H1 (cell line): ENCODE measurements around the gene TMEM250. TPM values are rescaled to one million over a fixed set of nuclear protein-coding genes. Genes with fewer than 3 reads are reported as not detected.

Experiments used
- CTCF ChIA-PET: fragments of 300-600 bp; sonication (Branson Sonifier 250); formaldehyde crosslinking; loops from one replicate; lab custom pipeline; 2021; ENCODE audit not compliant: partially characterized antibody; lab: Charles Lee
- POLR2A ChIA-PET: fragments of 300-600 bp; sonication (Branson Sonifier 250); formaldehyde crosslinking; loops from one replicate; lab custom pipeline; 2021; ENCODE audit warnings: inconsistent platforms; ENCODE audit not compliant: partially characterized antibody; lab: Charles Lee
- DNase-seq, 2 experiments: peaks; one replicate each; pipeline versions ENCODE4 v3.0.0 to v3.0.0-alpha.2; 2010 to 2022; ENCODE audit warnings: low spot score in 2 of 2, low read depth in 1 of 2, mixed read lengths in 1 of 2
- FAIRE-seq: peaks from 2 replicates; lab custom pipeline; 2011; peaks lifted over from hg19 to GRCh38; lab: Jason Lieb, UNC
- H2AFZ ChIP-seq: 2 replicates; pipeline ENCODE4 v1.8.1; 2012; ENCODE audit warnings: low read length, inconsistent platforms
- H2AK5ac ChIP-seq: 2 replicates; pipeline ENCODE4 v1.6.1; 2013; ENCODE audit warnings: low read depth, low read length
- H2BK120ac ChIP-seq: replicated peaks from 2 replicates; pipeline ENCODE3; 2013; ENCODE audit warnings: low read depth, low read length, inconsistent platforms
- H2BK12ac ChIP-seq: 2 replicates; pipeline ENCODE4 v1.6.1; 2013; ENCODE audit warnings: low read depth, low read length
- H2BK15ac ChIP-seq: 2 replicates; pipeline ENCODE4 v1.6.1; 2013; ENCODE audit warnings: low read length
- H2BK20ac ChIP-seq: 2 replicates; pipeline ENCODE4 v1.6.1; 2013; ENCODE audit warnings: low read length
- H2BK5ac ChIP-seq: 2 replicates; pipeline ENCODE4 v1.6.1; 2013; ENCODE audit warnings: low read depth, low read length
- H3K14ac ChIP-seq: 2 replicates; pipeline ENCODE4 v1.6.1; 2013; ENCODE audit warnings: inconsistent platforms; ENCODE audit not compliant: insufficient read length
- H3K18ac ChIP-seq: 2 replicates; pipeline ENCODE4 v1.6.1; 2013; ENCODE audit warnings: low read length; ENCODE audit errors: extremely low read depth
- H3K23ac ChIP-seq: 2 replicates; pipeline ENCODE4 v1.6.1; 2013; ENCODE audit warnings: inconsistent platforms; ENCODE audit not compliant: insufficient read length
- H3K23me2 ChIP-seq: 2 replicates; pipeline ENCODE4 v1.6.1; 2013; ENCODE audit warnings: low read depth, low read length
- H3K27ac ChIP-seq: 2 replicates; pipeline ENCODE4 v1.6.1; 2011; ENCODE audit warnings: low read depth, low read length, inconsistent platforms
- H3K27me3 ChIP-seq, 4 experiments: replicated peaks in 1 of 4; 1 replicate in 1 of 4; 2 replicates in 3 of 4; pipeline versions ENCODE4 v1.6.1 to v1.8.1; 2011 to 2013; ENCODE audit warnings: low read length in 3 of 4, mild to moderate bottlenecking in 3 of 4, inconsistent platforms in 2 of 4, mixed read lengths in 2 of 4, moderate library complexity in 1 of 4; ENCODE audit not compliant: control insufficient read depth in 3 of 4, insufficient read depth in 3 of 4; ENCODE audit errors: extremely low read depth in 1 of 4
- H3K36me3 ChIP-seq, 4 experiments: 2 replicates each; pipeline versions ENCODE4 v1.6.1 to v1.8.1; 2011 to 2013; ENCODE audit warnings: mild to moderate bottlenecking in 4 of 4, low read length in 3 of 4, moderate library complexity in 2 of 4, control low read depth in 1 of 4, inconsistent platforms in 1 of 4; ENCODE audit not compliant: insufficient read depth in 4 of 4, control insufficient read depth in 2 of 4
- H3K4ac ChIP-seq: replicated peaks from 2 replicates; pipeline ENCODE3; 2013; ENCODE audit warnings: low read length, low read depth, mixed read lengths, inconsistent platforms; ENCODE audit not compliant: insufficient read length
- H3K4me1 ChIP-seq, 4 experiments: replicated peaks in 1 of 4; 1 replicate in 1 of 4; 2 replicates in 3 of 4; pipeline versions ENCODE4 v1.6.1 to v1.8.1; 2011 to 2013; ENCODE audit warnings: low read length in 3 of 4, inconsistent platforms in 2 of 4, mixed read lengths in 1 of 4; ENCODE audit not compliant: insufficient read depth in 4 of 4, control insufficient read depth in 3 of 4
- H3K4me2 ChIP-seq, 2 experiments: 2 replicates each; pipeline versions ENCODE4 v1.6.1 to v1.8.1; 2011 to 2013; ENCODE audit warnings: low read depth in 2 of 2, low read length in 2 of 2, control low read depth in 1 of 2, inconsistent platforms in 1 of 2, mild to moderate bottlenecking in 1 of 2; ENCODE audit not compliant: insufficient read depth in 1 of 2
- H3K4me3 ChIP-seq, 4 experiments: fragments of 200-600, 300-600 bp in 1 of 4; sonication (generic), shearing (Covaris generic), sonication (Bioruptor Twin) in 1 of 4; 2 replicates each; pipeline versions ENCODE4 v1.5.1 to v1.8.1; 2011 to 2016; ENCODE audit warnings: low read length in 4 of 4, low read depth in 3 of 4, control low read depth in 2 of 4, inconsistent platforms in 2 of 4, mild to moderate bottlenecking in 2 of 4, mixed read lengths in 1 of 4, moderate library complexity in 1 of 4; ENCODE audit not compliant: insufficient read depth in 2 of 4; ENCODE audit errors: extremely low read depth in 1 of 4
- H3K56ac ChIP-seq: replicated peaks from 2 replicates; pipeline ENCODE3; 2013; ENCODE audit warnings: low read depth, mild to moderate bottlenecking, mixed read lengths, low read length, inconsistent platforms; ENCODE audit not compliant: insufficient read length
- H3K79me1 ChIP-seq: 2 replicates; pipeline ENCODE4 v1.6.1; 2013; ENCODE audit warnings: low read depth, low read length, control low read depth
- H3K79me2 ChIP-seq, 2 experiments: 2 replicates each; pipeline versions ENCODE4 v1.6.1 to v1.8.1; 2012 to 2013; ENCODE audit warnings: low read length in 2 of 2, mild to moderate bottlenecking in 2 of 2, inconsistent platforms in 1 of 2; ENCODE audit not compliant: insufficient read depth in 2 of 2, control insufficient read depth in 1 of 2
- H3K9ac ChIP-seq, 4 experiments: replicated peaks in 1 of 4; 1 replicate in 1 of 4; 2 replicates in 3 of 4; pipeline versions ENCODE4 v1.6.1 to v1.8.1; 2011 to 2013; ENCODE audit warnings: low read depth in 3 of 4, low read length in 3 of 4, control low read depth in 2 of 4, mild to moderate bottlenecking in 2 of 4, moderate library complexity in 2 of 4, inconsistent platforms in 1 of 4; ENCODE audit errors: extremely low read depth in 1 of 4
- H3K9me3 ChIP-seq, 2 experiments: 2 replicates each; pipeline versions ENCODE4 v1.6.1 to v1.8.1; 2012 to 2013; ENCODE audit warnings: mild to moderate bottlenecking in 2 of 2, moderate library complexity in 2 of 2, control low read depth in 1 of 2, inconsistent platforms in 1 of 2, low read depth in 1 of 2, low read length in 1 of 2, mixed read lengths in 1 of 2; ENCODE audit not compliant: insufficient read depth in 2 of 2
- H4K20me1 ChIP-seq, 2 experiments: replicated peaks in 1 of 2; 2 replicates each; pipeline versions ENCODE3 to v1.8.1; 2011 to 2013; ENCODE audit warnings: inconsistent platforms in 2 of 2, low read length in 2 of 2, mild to moderate bottlenecking in 1 of 2; ENCODE audit not compliant: insufficient read depth in 2 of 2, control insufficient read depth in 1 of 2
- H4K5ac ChIP-seq: 2 replicates; pipeline ENCODE4 v1.6.1; 2013; ENCODE audit warnings: low read length, low read depth, mixed read lengths, inconsistent platforms; ENCODE audit not compliant: insufficient read length
- H4K8ac ChIP-seq: 2 replicates; pipeline ENCODE4 v1.8.0; 2013; ENCODE audit warnings: mild to moderate bottlenecking, moderate library complexity, low read length, inconsistent platforms; ENCODE audit not compliant: insufficient read depth; ENCODE audit errors: extremely low read depth
- H4K91ac ChIP-seq: replicated peaks from 2 replicates; pipeline ENCODE3; 2013; ENCODE audit warnings: low read length, mixed read lengths, inconsistent platforms; ENCODE audit not compliant: insufficient read length
- EP300 ChIP-seq, 2 experiments: IDR thresholded peaks; 1 replicate in 1 of 2; 2 replicates in 1 of 2; pipeline ENCODE4 v1.6.1; 2011 to 2012; ENCODE audit warnings: low read depth in 2 of 2, low read length in 2 of 2, mild to moderate bottlenecking in 2 of 2, borderline replicate concordance in 1 of 2, inconsistent platforms in 1 of 2, moderate library complexity in 1 of 2
- TBP ChIP-seq: IDR thresholded peaks from 2 replicates; pipeline ENCODE4 v1.6.1; 2011; ENCODE audit warnings: low read depth, low read length, improper control_type of control experiment
- WGBS, 2 experiments: shearing (Covaris generic) in 1 of 2; methylation state at CpG; one replicate each; pipeline versions ENCODE4 v1.1.6 to v1.1.7; 2013 to 2015; ENCODE audit warnings: low lambda C conversion rate in 2 of 2, mixed read lengths in 2 of 2, inconsistent platforms in 1 of 2, low coverage in 1 of 2, missing lambda C conversion rate in 1 of 2; ENCODE audit not compliant: insufficient replicate concordance in 2 of 2, insufficient coverage in 1 of 2, insufficient read length in 1 of 2; ENCODE audit errors: extremely low coverage in 1 of 2, missing lambda C conversion rate in 1 of 2; 5-methylcytosine and 5-hydroxymethylcytosine counted together
- polyA plus RNA-seq, 7 experiments: library from polyadenylated mRNA; depleted of rRNA in 3 of 7; stranded (reverse) in 5 of 7; unstranded in 2 of 7; fragments of >200 nt in 5 of 7; fragments of 200-250 nt in 2 of 7; gene quantifications; 1 replicate in 5 of 7; 2 replicates in 1 of 7; 4 replicates in 1 of 7; pipeline versions ENCODE4 v1.2.1 to v1.2.3, GENCODE V29; 2011 to 2013; ENCODE audit warnings: missing spikeins in 2 of 7, mixed read lengths in 2 of 7
- total RNA-seq: library from RNA; stranded (reverse); fragmentation: NEBNext Ultra II Directional; extraction: Animal tissue kit (Norgen Biotek cat#: 25700); gene quantifications from 2 replicates; pipeline ENCODE4 v1.2.1, GENCODE V29; 2021

The TMEM250 gene
- total and polyA plus RNA-seq, 2 of the 8 experiments (the other 6 are each of a cell fraction or from before 2014, with no cell fraction given), result 22.3 to 34.9 TPM

DNA sequence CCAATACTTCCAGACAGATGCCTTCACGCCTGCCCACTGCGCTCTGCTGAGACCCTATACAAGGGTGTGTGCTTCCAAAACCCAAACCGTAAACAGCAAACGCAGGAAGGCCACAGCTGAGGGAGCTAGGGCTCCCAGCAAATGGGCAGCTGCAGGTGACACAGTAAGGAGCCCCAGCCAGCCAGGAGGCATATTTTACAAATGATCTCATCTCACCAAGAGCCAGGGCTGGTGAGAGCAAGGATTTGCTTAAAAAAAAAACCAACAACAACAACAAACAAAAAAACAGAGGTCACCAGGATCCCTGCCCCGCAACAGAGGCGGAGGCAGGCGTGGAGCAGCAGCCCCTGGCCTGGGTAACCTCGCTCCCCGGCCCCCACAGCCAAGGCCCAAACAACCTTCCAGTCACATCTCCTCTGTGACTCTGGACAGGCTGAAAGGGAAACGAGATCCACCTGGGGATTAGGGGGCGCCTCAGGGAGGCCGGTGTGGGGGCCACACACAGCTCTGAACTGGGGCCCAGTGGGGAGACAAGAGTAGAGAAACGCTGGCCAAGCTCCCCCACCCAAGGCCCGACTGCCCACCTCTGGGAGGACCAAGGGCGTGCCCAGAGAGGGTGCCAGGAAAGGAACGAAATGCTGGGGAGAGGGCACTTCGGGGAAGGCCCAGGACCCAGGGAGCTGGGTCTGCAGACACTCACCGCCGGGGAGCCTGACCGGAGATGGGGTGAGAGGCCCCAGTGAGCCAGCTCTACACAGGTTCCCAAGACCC, 26.9 kb downstream of the TMEM250 start:
- Histone ChIP-seq H4K20me1 (peaks cover 3 to 4% of the 10 kb centered on the region in 2 experiments), H3K4me2 (no peak overlapping the region), H3K14ac (no peak overlapping the region), H2BK120ac (no peak overlapping the region), H3K23me2 (peaks cover 8% of the 10 kb centered on the region; the same call in 1 of the 2 replicates), H3K36me3 (no peaks in the 10 kb centered on the region), H3K79me1 (no peaks in the 10 kb centered on the region; the same call in 1 of the 2 replicates), H3K18ac (peak overlapping the region; percentile 6), H3K27me3 (peaks cover 2 to 26% (median 22%) of the 10 kb centered on the region in 4 experiments), H4K91ac (no peak overlapping the region), H3K4me1 (peaks cover 0 to 34% (median 19%) of the 10 kb centered on the region in 4 experiments; a peak in 6 of 7 replicates), H4K8ac (peak overlapping the region; percentile 48), H3K56ac (no peak overlapping the region), H2BK20ac (no peak overlapping the region), H3K23ac (no peak overlapping the region), H2BK12ac (peak overlapping the region; percentile 94), H2AFZ (no peak overlapping the region), H3K9ac (no peak overlapping the region), H3K9me3 (no peaks in the 10 kb centered on the region), H4K5ac (no peak overlapping the region), H2BK15ac (no peak overlapping the region), H2BK5ac (peak overlapping the region; percentile 66; the same call in 1 of the 2 replicates), H3K27ac (peak overlapping the region; percentile 45), H3K4me3 (no peak overlapping the region), H2AK5ac (no peak overlapping the region; the same call in 1 of the 2 replicates), H3K79me2 (peaks cover 0 to 6% of the 10 kb centered on the region in 2 experiments; a peak in 1 of 4 replicates), H3K4ac (no peak overlapping the region)
- no peak for TF ChIP-seq EP300 (IDR thresholded peaks at IDR 0.05; ENCODE audit: borderline replicate concordance in 1 of 2, low read depth in 2 of 2, low read length in 2 of 2)
- TF ChIP-seq TBP, result no peak
- DNase-seq (peak in 1 of 2 experiments; percentile 51), FAIRE-seq (no peak)
- CTCF ChIA-PET, result interaction anchor here (1.1 to 2.9 kb wide), 13 partner anchors 9 to 124 kb away, joined by 3 to 17 read pairs (median 4); no protein-coding TSS in a partner anchor
- POLR2A ChIA-PET, result interaction anchor here (0.8 to 1.8 kb wide), 4 partner anchors 8 to 39 kb away, joined by 3 to 4 read pairs (median 3); no protein-coding TSS in a partner anchor
- 87% methylated on average over 19 of the region's 20 CpGs; no CpG with 5 or more reads in 1 of the 2 experiments for WGBS, 2 experiments
